Activated CD8-positive, alpha-beta memory T cell treated with anti-CD3 and anti-CD28 coated beads for 24 hours (primary cell): ENCODE measurements around the gene NKAIN1.
"Not testable (repeated sequence)": the region's sequence is repeated elsewhere in the genome, so short reads cannot be mapped to it uniquely, and the experiment has no call there.

Experiments used
- DNase-seq: peaks from one replicate; pipeline ENCODE4 v3.0.0-alpha.2; 2020

Gene NKAIN1

DNA sequence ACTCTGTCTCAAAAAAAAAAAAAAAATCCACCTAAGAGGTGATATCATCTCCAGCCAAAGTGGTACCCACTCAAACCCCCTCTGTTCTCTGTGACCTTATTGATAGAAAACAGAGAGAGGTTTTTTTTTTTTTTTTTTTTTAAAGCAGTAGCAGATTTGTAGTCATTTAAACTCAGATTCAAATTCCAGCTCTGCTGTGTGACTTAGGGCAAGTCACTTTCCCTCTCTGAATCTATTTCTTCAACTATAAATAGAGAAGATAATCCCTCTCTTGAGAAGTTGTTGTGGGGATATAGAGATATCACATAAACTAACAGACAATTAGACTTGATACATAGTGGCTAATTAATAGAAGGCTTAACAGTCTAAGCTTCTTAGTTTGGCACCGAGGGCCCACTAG, 48.4 kb downstream of the NKAIN1 start:
- no peak for DNase-seq

DNA sequence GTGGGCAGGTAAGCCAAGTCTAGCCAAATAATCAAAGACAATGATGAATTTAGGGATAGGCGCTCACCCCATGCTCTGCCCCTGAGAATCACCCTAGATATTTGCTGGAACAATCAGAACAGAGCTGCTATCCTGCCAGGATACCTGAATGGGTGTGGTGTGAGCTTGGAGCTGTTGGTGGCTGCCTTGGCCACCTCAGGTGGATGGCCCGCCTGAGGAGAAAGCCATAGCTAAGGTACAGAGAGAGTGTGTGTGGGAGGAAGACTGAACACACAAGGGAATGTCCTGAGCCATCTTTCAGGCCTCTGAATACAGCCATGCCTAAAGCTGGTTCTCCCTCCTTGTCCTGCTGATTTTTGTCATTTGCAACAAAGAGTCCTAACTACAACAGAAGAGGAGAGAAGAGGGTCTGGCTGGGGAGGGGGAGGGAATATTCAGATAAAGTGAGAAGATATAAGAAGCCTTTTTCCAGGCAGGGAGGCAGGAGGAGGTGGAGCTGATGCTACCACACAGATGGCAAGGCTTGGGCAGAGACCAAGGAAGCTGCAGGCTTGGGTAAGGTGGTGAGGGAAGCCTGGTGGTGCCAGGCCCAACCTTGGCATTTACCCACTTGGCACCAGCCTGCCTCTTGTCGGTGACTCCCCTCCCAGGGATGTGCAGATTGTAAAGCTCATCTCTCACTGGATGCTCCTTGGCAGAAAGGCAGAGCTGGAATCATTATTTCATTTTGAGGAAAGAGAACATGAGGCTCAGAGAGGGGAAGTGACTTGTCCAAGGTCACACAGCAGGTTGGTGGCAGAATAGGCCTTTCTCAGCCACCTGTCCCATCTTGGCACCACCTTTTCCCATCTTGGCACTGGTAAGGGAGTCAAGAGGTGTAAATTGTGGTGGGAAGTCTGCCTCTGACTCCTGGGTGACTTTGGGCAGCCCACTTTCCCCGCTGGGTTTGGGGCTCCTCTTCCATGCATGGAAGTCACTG, 49.7 kb downstream of the NKAIN1 start:
- DNase-seq = no peak

DNA sequence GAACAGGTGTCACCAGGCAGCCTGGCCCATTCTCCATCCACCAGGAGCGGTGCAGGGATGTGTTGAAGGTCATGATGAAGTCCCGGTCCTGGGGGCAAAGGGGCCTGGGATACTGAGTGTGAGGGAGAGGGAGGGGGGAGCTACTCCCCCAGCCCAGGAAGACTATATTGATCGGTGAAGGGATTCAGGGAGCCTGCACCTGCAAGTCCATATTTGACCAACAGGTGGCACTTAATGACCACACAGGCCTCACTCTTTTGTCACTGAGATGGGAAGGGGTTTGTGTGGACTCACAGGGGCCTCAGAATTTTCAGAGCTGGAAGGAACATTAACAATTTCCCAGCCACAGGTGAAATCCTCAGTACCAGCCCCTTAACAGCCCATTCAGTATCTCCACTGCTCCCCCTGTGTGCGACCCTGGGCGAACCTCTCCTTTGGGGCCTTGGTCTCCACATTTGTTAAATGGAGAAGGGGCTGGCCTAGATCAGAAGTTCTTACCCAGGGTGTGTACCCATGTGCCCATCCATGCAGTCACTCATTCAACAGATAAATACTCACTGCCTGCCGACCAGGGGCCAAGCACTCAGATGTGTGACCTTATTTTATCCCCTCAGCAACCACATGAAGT, 55.6 kb downstream of the NKAIN1 start:
- peak; percentile 58 for DNase-seq

DNA sequence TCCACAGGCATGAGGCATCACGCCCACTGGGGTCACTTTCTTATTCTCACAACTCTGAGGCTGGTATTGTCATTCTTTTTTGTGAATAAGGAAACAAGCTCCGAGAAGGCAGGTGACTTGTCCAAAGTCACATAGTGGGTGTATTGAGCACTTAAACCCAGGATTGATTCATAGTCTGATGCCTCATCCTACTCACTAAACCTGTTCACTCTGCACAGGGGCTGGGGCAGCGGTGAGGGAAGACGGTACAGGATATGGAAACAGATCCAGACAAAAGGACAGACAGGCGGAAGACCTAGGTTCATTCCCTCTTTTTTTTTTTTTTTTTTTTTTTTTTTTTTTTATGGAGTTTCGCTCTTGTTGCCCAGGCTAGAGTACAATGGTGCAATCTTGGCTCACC, 56.6 kb downstream of the NKAIN1 start:
- no peak for DNase-seq

GRCh38 chr1:31182352-31182751, 57.3 kb downstream of the NKAIN1 start:
- DNase-seq = peak; percentile 78

GRCh38 chr1:31181515-31182343, 58.0 kb downstream of the NKAIN1 start:
- peak; percentile 80 for DNase-seq

DNA sequence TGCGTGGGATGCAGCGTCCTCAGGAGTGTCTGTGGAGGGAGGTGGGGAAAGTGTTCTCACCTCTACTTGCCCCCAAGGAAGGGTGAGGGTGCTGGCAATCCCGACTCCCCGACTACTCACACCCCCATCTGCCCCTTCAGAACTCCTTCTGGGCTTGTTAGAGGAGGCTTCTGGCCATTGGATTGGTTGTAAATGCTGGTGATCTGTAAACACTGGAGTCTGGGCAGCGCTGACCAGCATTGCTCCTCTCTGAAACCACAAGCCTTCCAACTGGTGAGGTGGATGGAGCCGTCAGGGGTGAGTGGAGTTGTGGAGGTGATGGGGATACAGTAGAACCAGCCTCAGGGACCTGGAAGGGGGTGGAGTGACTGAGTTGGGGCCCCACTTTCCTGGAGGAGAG, 59.3 kb downstream of the NKAIN1 start:
- no peak for DNase-seq

DNA sequence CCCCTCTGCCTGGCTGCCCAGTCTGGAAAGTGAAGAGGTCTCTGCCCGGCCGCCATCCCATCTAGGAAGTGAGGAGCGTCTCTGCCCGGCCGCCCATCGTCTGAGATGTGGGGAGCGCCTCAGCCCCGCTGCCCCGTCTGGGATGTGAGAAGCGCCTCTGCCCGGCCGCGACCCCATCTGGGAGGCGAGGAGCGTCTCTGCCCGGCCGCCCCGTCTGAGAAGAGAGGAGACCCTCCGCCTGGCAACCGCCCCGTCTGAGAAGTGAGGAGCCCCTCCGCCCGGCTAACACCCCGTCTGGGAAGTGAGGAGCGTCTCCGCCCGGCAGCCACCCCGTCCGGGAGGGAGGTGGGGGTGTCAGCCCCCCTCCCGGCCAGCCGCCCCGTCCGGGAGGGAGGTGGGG, 63.4 kb downstream of the NKAIN1 start:
- DNase-seq = not testable (repeated sequence)

DNA sequence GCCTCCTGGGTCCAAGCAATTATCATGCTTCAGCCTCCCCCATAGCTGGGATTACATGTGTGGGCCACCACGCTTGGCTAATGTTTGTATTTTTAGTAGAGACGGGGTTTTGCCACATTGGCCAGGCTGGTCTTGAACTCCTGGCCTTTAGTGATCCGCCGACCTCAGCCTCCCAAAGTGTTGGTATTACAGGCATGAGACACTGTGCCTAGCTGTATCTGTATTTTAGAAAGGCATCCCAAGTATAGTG, 69.3 kb downstream of the NKAIN1 start:
- DNase-seq = no peak

DNA sequence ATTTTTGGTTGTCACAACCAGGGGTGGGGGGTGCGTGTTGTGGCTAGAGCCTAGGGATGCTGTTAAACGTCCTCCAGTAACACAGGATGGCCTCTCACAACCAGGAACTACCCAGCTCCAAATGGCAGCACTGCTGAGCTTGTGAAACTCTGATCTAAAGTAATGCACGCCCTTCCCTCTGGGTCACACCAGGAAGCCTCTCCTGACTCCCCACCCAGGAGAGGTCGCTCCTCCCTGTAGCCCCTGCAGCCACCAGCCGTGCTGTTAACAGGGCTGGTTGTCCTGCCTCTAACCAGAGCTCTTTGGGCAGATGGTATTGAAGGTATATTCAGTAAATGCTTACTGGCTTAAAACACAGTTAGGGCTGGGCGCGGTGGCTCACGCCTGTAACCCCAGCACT, 73.2 kb downstream of the NKAIN1 start:
- DNase-seq = no peak

GRCh38 chr1:31164291-31164690, 75.4 kb downstream of the NKAIN1 start:
- DNase-seq = no peak

DNA sequence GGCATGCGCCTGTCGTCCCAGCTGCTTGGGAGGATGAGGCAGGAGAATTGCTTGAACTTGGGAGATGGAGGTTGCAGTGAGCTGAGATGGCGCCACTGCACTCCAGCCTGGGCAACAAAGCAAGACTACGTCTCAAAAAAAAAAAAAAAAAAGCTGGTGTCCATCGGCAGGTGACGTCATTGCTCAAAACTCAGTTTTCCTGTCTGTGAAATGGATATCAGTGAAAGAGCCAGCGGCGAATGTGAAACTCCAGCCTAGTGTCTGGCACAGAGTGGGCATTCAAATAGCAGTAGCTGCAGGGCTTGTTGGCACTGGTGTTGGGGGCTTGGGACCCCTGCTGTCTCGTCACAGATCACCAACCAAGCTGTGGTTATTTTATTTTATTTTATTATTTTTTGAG, 75.8 kb downstream of the NKAIN1 start:
- no peak for DNase-seq

- no peak for DNase-seq
These were observed 78.1 kb downstream of the NKAIN1 start for GRCh38 chr1:31161571-31161970.

DNA sequence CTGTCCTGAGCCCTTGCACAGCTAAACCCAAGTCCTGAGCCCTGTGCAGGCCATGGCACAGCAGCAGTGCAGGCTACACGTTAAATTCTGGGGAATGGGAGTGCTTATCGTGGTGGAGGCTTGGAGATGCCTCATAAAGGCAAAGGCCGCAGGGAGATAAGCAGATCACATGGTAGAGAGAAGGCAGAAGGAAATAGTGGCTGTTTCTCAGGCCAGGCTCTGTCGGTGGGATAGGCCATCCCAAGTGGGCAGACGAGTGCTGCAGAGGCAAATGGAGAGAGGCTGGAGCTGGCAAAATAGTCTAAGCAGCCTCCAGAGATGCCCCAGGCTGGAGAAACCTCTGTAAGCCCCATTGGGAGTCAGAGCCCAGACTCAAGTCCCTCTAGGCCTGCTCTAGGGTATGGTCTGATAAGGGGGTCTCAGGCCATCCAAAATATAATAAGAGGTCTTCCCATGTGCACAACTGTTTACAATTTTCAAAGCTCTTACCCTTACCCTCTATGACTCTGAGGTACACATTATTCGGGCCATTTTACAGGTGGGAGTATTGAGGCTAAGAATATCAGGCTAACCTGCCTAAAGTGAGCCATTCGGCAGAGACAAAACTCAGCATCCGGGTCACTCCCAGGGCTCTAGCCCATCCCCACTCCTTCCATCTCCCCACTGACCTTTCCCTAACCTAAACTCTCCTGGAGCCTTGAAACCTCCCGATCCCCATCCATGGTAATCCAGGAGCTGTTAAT, 79.6 kb downstream of the NKAIN1 start:
- DNase-seq = no peak

DNA sequence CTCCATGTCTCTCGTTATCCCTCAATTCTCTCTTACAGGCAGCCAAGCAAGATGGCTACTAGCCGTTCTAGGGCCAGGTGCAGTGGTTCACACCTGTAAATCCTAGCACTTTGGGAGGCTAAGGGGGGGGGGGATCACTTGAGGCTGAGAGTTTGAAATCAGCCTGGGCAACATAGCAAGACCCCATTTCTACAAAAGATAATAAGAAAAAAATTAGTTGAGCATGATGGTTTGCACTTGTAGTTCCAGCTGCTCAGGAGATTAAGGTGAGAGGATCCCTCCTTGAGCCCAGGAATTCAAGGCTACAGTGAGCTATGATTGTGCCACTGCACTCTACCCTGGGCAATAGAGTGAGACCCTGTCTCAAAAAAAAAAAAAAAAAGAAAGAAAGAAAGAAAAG, 80.4 kb downstream of the NKAIN1 start:
- DNase-seq = no peak

- DNase-seq = peak; percentile 88
These were observed 84.4 kb downstream of the NKAIN1 start for GRCh38 chr1:31155216-31155806.

DNA sequence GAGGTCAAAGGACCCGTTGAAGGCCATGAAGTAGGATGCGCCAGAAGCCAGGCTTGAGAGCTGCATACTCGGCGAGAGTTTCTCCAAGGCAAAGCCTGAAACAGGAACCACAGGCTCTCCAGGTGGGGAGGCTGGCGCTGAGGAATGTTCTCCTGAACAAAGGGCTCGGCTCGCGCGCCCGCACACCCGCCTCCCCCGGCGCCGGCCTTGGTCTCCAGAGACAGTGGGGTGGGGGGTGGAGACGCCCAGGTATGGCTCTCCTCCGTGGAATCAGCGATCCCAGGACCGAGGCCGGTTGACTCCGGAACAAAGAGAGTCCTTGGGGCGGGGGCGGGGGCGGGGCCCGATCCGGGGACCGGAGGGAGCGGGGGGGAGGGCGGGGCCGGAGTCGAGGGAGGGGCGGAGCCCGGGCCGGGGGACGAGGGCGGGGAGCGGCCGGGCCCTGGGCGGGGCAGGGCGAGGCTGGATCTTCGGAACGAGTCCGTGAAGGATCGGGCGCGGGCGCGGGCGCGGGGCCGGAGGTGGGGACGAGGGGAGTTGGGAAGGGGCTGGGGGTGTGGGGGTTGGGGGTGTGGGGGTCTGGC, 85.0 kb downstream of the NKAIN1 start:
- DNase-seq = peak; percentile 87

GRCh38 chr1:31154000-31154631, 85.6 kb downstream of the NKAIN1 start:
- no peak for DNase-seq

DNA sequence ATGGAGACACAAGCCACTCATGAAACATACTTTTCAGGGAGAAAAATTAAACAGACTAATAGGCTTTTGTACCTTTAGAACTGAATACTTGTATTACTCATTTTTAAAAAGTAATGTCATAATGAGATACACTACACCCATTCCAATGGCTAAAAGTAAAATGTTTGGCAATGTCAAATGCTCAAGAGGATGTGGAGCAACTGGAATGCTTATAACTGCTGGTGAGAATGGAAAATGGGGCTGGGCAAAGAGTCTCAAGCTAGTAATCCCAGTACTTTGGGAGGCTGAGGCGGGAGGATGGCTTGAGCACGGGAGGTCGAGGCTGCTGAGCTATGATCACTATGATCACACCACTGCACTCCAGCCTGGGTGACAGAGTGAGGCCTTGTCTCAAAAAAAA, 86.3 kb downstream of the NKAIN1 start:
- DNase-seq = no peak

DNA sequence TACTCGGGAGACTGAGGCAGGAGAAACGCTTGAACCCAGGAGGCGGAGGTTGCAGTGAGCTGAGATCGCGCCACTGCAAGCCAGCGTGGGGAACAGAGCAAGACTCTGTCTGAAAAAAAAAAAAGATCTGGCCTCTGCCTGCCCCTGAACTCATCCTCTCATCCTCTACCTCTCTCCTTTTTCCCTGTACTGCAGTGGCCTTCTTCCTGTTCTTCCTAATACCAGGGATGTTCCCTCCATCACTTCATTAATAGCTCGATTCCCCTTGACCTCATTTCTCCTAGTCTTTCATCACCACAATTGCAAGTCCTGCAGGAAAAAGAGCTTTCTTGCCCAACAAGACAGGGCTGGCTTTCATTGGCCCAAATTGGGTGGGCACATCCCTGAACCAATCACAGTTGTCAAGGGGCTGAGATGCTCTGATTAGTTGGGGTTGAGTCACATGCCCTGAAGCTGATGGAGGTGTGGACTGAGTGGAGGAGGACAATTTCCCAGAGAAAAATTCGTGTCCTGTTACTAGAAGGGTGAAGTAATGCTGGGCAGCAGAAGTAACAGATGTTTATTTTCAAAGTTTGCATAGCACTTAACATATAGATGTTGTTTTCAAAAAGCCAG, 87.4 kb downstream of the NKAIN1 start:
- DNase-seq = no peak

DNA sequence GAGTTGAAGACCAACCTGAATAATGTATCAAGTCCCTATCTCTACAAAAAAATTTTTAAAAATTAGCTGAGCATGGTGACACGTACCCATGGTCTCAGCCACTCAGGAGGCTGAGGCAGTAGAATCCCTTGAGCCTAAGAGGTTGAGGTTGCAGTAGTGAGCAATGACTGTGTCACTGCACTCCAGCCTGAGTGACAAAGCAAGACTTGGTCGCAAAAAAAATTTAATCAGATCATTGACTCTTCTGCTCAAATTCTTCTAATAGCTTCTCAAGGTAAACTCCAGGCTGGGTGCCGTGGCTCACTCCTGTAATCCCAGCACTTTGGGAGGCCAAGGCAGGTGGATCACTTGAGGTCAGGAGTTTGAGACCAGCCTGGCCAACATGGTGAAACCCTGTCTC, 88.3 kb downstream of the NKAIN1 start:
- DNase-seq = no peak
